HAP-1 (cell line): ENCODE measurements around the gene CUX1.
"Not testable (repeated sequence)": the region's sequence is repeated elsewhere in the genome, so short reads cannot be mapped to it uniquely, and the experiment has no call there.

Source experiments
- DNase-seq, 2 experiments: peaks; one replicate each; pipeline ENCODE4 v3.0.0-alpha.2; 2016 to 2020; ENCODE audit warnings: low spot score in 2 of 2
- H3K27me3 ChIP-seq: fragments of 250-450 bp; sonication (Bioruptor Pico); 2 replicates; pipeline ENCODE4 v1.5.1; 2020; ENCODE audit warnings: low read depth, mild to moderate bottlenecking, moderate library complexity
- H3K36me3 ChIP-seq: fragments of 250-450 bp; sonication (Bioruptor Pico); replicated peaks from 2 replicates; pipeline ENCODE4 v1.5.1; 2020; ENCODE audit warnings: mild to moderate bottlenecking
- H3K4me1 ChIP-seq: fragments of 250-450 bp; sonication (Bioruptor Pico); 2 replicates; pipeline ENCODE4 v1.5.1; 2020; ENCODE audit warnings: mild to moderate bottlenecking
- H3K4me3 ChIP-seq: fragments of 250-450 bp; sonication (Bioruptor Pico); 2 replicates; pipeline ENCODE4 v1.5.1; 2020; ENCODE audit warnings: mild to moderate bottlenecking, moderate library complexity
- H3K9me3 ChIP-seq: fragments of 250-450 bp; sonication (Bioruptor Pico); 2 replicates; pipeline ENCODE4 v1.5.1; 2020; ENCODE audit warnings: mild to moderate bottlenecking, moderate library complexity
- in situ Hi-C: fragments of 300-500 bp; cut with MboI; formaldehyde crosslinking; loops from 3 replicates; pipeline ENCODE4 v1.14.3; 2020; ENCODE audit warnings: low sequenced_read_pairs, inconsistent platforms, mixed read lengths

CUX1 gene

GRCh38 chr7:101812595-101812994, 4.8 kb upstream of the CUX1 start:
- H3K27me3 ChIP-seq: no peaks in the 10 kb centered on the region
- no peaks in the 10 kb centered on the region for H3K36me3 ChIP-seq
- H3K4me1 ChIP-seq: peaks cover 19% of the 10 kb centered on the region
- no peaks in the 10 kb centered on the region for H3K9me3 ChIP-seq
- no peak overlapping the region for H3K4me3 ChIP-seq
- in situ Hi-C loops: loop anchor here (5.0 kb wide), 1 partner anchor 70 kb away; no protein-coding TSS in a partner anchor
- DNase-seq: no peak

GRCh38 chr7:101813402-101814019, 3.9 kb upstream of the CUX1 start:
- Histone ChIP-seq H3K27me3 (no peaks in the 10 kb centered on the region), H3K36me3 (no peaks in the 10 kb centered on the region), H3K9me3 (no peaks in the 10 kb centered on the region), H3K4me1 (peaks cover 24% of the 10 kb centered on the region), H3K4me3 (no peak overlapping the region; the same call in 1 of the 2 replicates)
- peak in 1 of 2 experiments; percentile 8 for DNase-seq
- in situ Hi-C loops: loop anchor here (5.0 kb wide), 1 partner anchor 71 kb away; no protein-coding TSS in a partner anchor

GRCh38 chr7:101814081-101814990, 3.1 kb upstream of the CUX1 start:
- H3K27me3 ChIP-seq: no peaks in the 10 kb centered on the region
- H3K36me3 ChIP-seq: no peaks in the 10 kb centered on the region
- peaks cover 33% of the 10 kb centered on the region for H3K4me1 ChIP-seq
- peak; percentile 49 to 81 for DNase-seq
- no peaks in the 10 kb centered on the region for H3K9me3 ChIP-seq
- in situ Hi-C loops: loop anchor here (5.0 kb wide), 1 partner anchor 72 kb away; no protein-coding TSS in a partner anchor
- H3K4me3 ChIP-seq: peak overlapping the region; percentile 65

GRCh38 chr7:101814991-101815825, 2.2 kb upstream of the CUX1 start:
- no peaks in the 10 kb centered on the region; the same call in 1 of the 2 replicates for H3K36me3 ChIP-seq
- peak overlapping the region; percentile 65 for H3K4me3 ChIP-seq
- peaks cover 41% of the 10 kb centered on the region for H3K4me1 ChIP-seq
- no peaks in the 10 kb centered on the region for H3K27me3 ChIP-seq
- in situ Hi-C loops: loop anchor here (5.0 kb wide), 1 partner anchor 73 kb away; no protein-coding TSS in a partner anchor
- DNase-seq: peak; percentile 27 to 74
- no peaks in the 10 kb centered on the region for H3K9me3 ChIP-seq

- H3K36me3 ChIP-seq: no peaks in the 10 kb centered on the region; the same call in none of the 2 replicates
- H3K9me3 ChIP-seq: no peaks in the 10 kb centered on the region
- peaks cover 48% of the 10 kb centered on the region for H3K4me1 ChIP-seq
- DNase-seq: peak; percentile 82 to 86
- H3K4me3 ChIP-seq: peak overlapping the region; percentile 58
- no peaks in the 10 kb centered on the region for H3K27me3 ChIP-seq
- in situ Hi-C loops: no loop called here
These were observed 1.4 kb upstream of the CUX1 start for GRCh38 chr7:101815826-101816594.

- in situ Hi-C loops: no loop called here
- Histone ChIP-seq H3K4me1 (peaks cover 41% of the 10 kb centered on the region), H3K4me3 (peak overlapping the region; percentile 58), H3K9me3 (no peaks in the 10 kb centered on the region), H3K27me3 (no peaks in the 10 kb centered on the region), H3K36me3 (no peaks in the 10 kb centered on the region; the same call in none of the 2 replicates)
- DNase-seq: peak in 1 of 2 experiments; percentile 57
These were observed 593 bp upstream of the CUX1 start for GRCh38 chr7:101816595-101817470.

GRCh38 chr7:101818287-101819071, 1.1 kb downstream of the CUX1 start:
- Histone ChIP-seq H3K4me3 (peak overlapping the region; percentile 58), H3K27me3 (no peaks in the 10 kb centered on the region), H3K4me1 (peaks cover 34% of the 10 kb centered on the region), H3K36me3 (no peaks in the 10 kb centered on the region; the same call in none of the 2 replicates), H3K9me3 (no peaks in the 10 kb centered on the region)
- no peak for DNase-seq
- in situ Hi-C loops: no loop called here

GRCh38 chr7:101819183-101819582, 1.8 kb downstream of the CUX1 start:
- H3K36me3 ChIP-seq: no peaks in the 10 kb centered on the region; the same call in none of the 2 replicates
- no peaks in the 10 kb centered on the region for H3K9me3 ChIP-seq
- in situ Hi-C loops: no loop called here
- H3K4me1 ChIP-seq: peaks cover 32% of the 10 kb centered on the region
- no peak for DNase-seq
- peak overlapping the region; percentile 58 for H3K4me3 ChIP-seq
- H3K27me3 ChIP-seq: no peaks in the 10 kb centered on the region

- no peaks in the 10 kb centered on the region for H3K27me3 ChIP-seq
- H3K9me3 ChIP-seq: no peaks in the 10 kb centered on the region
- in situ Hi-C loops: no loop called here
- H3K4me1 ChIP-seq: peaks cover 32% of the 10 kb centered on the region
- H3K36me3 ChIP-seq: no peaks in the 10 kb centered on the region; the same call in none of the 2 replicates
- DNase-seq: no peak
- peak overlapping the region; percentile 3; the same call in 1 of the 2 replicates for H3K4me3 ChIP-seq
These were observed 2.6 kb downstream of the CUX1 start for GRCh38 chr7:101819913-101820522.

- DNase-seq: peak in 1 of 2 experiments; percentile 51
- Histone ChIP-seq H3K27me3 (no peaks in the 10 kb centered on the region), H3K9me3 (no peaks in the 10 kb centered on the region), H3K36me3 (no peaks in the 10 kb centered on the region; the same call in none of the 2 replicates), H3K4me1 (peaks cover 32% of the 10 kb centered on the region), H3K4me3 (0 out of 2 replicates have a peak overlapping the region, but pooled peaks have one; percentile 3)
- in situ Hi-C loops: no loop called here
These were observed 3.3 kb downstream of the CUX1 start for GRCh38 chr7:101820703-101821102.

- in situ Hi-C loops, H3K36me3 ChIP-seq, H3K4me3 ChIP-seq, DNase-seq, H3K27me3 ChIP-seq, H3K9me3 ChIP-seq: not testable (repeated sequence)
- peaks cover 32% of the 10 kb centered on the region for H3K4me1 ChIP-seq
These were observed 5.2 kb downstream of the CUX1 start for GRCh38 chr7:101822632-101823031.
